Measurements from ENCODE around the gene LIPI.
"Not testable (repeated sequence)": the region's sequence is repeated elsewhere in the genome, so short reads cannot be mapped to it uniquely, and the experiment has no call there.

The LIPI gene

GRCh38 chr21:14116080-14116481 lies 94.7 kb downstream of the LIPI start:
- no peak for DNase-seq (ENCODE audit: low spot score)

- DNase-seq (ENCODE audit: low spot score): no peak
These were observed 95.1 kb downstream of the LIPI start for GRCh38 chr21:14115646-14116045.

GRCh38 chr21:14114251-14114650 lies 96.5 kb downstream of the LIPI start:
- DNase-seq (ENCODE audit: low spot score): no peak

DNA sequence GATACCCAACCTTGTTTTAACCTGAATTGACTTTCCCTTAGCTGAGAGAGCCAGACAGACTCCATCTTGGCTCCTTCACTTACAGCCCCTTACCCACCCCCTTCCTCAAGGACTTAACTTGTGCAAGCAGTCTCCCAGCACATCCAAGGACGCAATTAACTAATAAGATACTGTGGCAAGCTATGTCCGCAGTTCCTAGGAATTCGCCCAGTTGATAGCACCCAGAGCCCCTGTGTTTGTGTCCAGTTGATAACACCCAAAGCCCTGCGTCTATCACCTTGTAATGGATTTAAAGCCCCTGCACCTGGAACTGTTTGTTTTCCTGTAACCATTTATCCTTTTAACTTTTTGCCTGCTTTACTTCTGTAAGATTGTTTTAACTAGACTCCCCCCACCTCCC lies 106.2 kb downstream of the LIPI start:
- not testable (repeated sequence) for DNase-seq (ENCODE audit: low spot score)

- DNase-seq (ENCODE audit: low spot score): no peak
These were observed 111.2 kb downstream of the LIPI start for GRCh38 chr21:14099570-14099969.

DNA sequence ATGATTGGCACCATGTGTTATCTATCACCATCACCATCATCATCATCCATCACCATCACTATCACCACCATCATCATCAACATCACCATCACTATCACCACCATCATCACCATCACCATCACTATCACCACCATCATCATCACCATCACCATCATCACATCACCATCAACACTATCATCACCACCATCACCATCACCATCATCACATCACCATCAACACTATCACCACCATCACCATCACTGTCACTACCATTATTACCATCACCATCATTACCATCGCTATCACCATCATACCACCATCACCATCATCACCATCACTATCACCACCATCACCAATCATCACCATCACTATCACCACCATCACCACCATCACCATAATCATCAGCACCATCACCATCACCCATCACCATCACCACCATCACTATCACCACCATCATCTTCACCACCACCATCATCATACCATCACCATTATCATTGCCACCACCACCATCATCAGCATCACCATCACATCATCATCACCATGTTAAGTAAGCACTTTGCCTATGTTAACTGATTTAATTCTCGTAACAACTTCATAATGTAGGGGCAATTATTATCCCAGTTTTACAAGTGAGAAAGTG lies 112.8 kb downstream of the LIPI start:
- no peak for DNase-seq (ENCODE audit: low spot score)

DNA sequence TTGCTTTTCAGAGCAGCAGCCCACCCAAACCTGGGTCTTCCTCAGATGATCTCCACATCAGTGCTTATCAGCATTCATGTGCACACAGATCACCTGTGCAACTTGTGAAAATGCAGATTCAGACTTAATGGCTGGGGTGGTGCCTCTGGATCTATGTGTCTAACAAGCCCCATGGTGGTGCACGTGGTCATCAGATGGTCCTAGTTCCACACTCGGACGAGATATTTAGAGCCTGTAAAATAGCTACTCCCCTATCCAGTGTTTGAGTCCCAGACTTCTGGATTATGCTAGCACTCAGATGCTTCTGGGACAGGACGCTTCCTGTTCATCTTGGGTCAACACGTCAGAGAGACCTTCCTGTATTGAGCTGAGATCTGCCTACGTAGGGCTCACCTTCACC lies 114.2 kb downstream of the LIPI start:
- no peak for DNase-seq (ENCODE audit: low spot score)

DNA sequence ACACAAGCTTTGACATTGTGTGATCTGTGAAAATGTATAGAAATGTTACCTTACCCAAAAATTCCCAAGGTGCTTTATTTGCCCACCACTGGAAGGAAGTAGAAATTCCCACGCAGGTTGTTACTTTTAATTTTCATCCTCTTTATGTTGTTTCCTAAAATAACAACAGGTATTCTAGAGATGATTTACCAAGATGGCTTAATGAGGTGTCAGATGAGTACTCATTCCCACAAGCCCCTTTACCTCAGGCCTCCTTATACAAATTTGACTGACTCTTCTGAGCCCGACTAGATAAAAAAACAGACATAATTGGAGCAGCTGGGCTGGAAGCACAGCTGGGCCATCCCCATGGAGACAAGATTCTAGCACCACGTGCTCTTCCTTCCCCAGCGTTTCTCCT lies 114.6 kb downstream of the LIPI start:
- DNase-seq (ENCODE audit: low spot score): no peak

- DNase-seq (ENCODE audit: low spot score): no peak
These were observed 115.7 kb downstream of the LIPI start for GRCh38 chr21:14095056-14095455.

GRCh38 chr21:14092834-14093560 lies 117.8 kb downstream of the LIPI start:
- DNase-seq (ENCODE audit: low spot score): no peak

- not testable (repeated sequence) for DNase-seq (ENCODE audit: low spot score)
These were observed 120.6 kb downstream of the LIPI start for GRCh38 chr21:14090184-14090583.

DNA sequence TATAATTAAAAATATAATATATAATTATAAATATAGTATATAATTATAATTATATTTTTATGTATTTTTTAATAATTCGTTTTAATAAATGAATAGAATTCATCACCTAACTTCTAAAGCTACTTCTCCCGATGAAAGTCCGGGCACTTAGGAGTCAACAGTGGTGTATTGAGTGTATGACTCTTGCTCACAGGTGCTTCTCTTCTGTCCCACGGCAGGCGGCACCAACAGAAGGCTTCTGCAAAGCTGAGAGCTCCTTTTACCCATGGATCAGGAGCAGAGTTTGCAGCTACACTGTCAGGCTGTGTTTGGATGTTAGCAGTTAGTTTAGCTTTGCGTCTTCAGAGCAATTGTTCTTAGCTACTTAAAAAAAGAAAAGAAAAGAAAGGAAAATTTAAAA lies 122.4 kb downstream of the LIPI start:
- no peak for DNase-seq (ENCODE audit: low spot score)

- no peak for DNase-seq (ENCODE audit: low spot score)
These were observed 124.2 kb downstream of the LIPI start for GRCh38 chr21:14086553-14086952.

GRCh38 chr21:14084701-14085100 lies 126.1 kb downstream of the LIPI start:
- DNase-seq (ENCODE audit: low spot score): no peak

DNA sequence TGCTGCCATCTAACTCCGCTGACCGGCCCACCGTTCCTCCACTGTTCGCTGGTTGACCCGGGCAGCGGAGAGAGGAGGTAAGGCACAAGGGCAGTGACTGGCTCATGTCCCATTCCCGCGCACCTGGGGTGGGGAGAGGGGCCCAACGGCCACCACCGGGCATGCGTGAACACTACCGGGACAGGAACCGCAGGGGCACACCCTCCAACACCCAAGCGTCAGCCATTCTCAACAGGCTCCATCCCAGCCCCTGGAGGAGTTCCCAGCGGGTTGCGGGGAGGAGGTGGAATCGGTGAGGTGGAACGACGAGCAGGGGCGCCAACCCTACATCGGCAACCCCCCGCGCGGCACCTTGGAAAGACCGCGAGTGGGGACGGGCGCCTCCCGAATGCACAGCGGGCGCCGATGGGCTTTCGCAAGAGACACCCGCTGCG lies 126.7 kb downstream of the LIPI start:
- DNase-seq (ENCODE audit: low spot score): no peak

DNA sequence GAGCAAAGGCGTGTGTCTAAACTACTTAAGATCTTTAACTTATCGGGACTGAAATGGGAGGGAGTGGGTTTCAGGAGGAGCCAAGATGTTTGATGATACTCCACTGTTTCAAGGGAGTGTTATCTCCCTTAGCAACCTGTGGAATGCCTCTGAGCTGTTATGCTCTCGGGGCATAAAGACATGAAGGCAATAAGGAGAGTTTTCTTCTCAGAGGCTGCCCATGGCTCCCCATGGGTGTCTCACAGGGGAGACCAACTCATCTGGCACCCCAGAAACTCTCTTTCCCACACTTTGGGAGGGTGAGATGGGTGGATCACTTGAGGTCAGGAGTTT lies 130.0 kb downstream of the LIPI start:
- no peak for DNase-seq (ENCODE audit: low spot score)

DNA sequence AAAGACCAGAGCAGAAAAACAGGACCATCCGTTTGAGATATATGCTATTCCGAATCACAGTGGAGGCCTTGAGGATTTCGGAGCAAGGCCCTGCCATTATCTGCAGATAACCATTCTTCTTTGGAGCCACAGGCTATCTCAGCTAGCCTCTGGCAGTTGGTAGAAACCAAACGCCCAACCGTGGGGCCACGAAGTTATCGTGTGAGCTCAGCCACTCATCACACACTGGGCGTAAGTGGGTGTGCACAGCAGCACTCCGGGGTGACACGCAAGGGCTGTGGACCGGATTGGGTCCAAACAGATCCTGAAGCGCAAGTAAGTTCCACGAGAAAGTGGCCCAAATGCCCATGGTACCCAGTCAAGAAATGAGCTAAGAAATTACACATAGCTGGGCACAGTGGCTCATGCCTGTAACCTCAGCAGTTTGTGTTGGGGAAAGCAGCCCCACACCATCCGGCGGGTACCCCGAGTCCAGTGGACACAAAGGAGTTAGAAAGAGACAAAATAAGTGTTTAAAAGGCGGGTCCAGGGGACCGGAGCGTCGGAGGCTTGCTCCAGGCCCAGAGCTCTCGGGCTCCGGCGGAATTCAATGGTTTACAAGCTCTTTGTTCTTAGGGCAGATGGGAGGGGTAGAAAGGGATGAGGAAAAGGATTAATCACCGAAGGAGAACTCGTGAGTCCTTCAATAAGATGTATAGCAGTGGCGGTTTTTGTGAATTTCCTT lies 130.6 kb downstream of the LIPI start:
- DNase-seq (ENCODE audit: low spot score): no peak

GRCh38 chr21:14078746-14079375 lies 131.9 kb downstream of the LIPI start:
- DNase-seq (ENCODE audit: low spot score): no peak

DNA sequence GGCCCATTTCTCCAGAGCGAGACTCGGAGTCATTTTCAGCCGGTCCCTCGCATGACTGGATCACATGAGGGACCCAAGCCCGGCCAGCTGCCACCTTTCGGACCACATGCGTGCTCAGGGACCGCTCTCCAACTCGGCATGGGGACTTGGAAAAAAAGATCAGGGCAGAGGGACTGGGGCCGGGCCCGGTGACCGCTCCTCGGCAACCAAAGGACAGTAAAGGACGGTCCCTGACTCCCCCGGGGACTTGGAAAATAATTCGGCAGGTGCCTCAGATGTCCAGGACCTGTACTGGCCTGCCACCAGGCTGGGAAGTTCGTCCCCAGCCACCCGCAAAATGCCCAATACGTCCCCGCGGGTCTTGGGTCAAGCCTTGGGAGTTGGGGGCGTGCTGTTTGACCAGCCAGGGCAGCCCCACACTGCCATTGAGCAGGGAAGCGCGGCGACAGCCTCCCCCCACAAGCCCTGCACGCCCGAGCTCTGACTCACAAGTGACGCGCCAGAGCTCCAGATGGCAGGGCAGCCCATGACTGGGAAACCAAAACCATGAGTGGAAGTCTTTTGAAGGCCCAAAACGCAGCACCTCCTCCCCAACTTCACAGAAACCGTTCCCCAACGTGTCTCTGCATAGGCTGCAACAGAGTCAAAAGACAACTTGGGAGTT lies 134.5 kb downstream of the LIPI start:
- no peak for DNase-seq (ENCODE audit: low spot score)

- no peak for DNase-seq (ENCODE audit: low spot score)
These were observed 135.2 kb downstream of the LIPI start for GRCh38 chr21:14075346-14076142.

- DNase-seq (ENCODE audit: low spot score): no peak
These were observed 136.6 kb downstream of the LIPI start for GRCh38 chr21:14074177-14074576.

All from left forelimb (tissue), 1 donor.